SK-N-MC (cell line): ENCODE results near the gene SAMMSON.

Experiments
- EZH2 ChIP-seq: fragments of 200-600 bp; sonication (generic); IDR thresholded peaks from one replicate; pipeline ENCODE4 v1.6.1; 2017; ENCODE audit warnings: antibody characterized with exemption
- FOXP2 ChIP-seq: optimal IDR thresholded peaks from 2 replicates; pipeline ENCODE3; 2011; ENCODE audit warnings: mild to moderate bottlenecking, moderate library complexity; ENCODE audit not compliant: insufficient read depth; ENCODE audit errors: extremely low read length, control extremely low read depth
- POLR2AphosphoS5 ChIP-seq: IDR thresholded peaks from 2 replicates; pipeline ENCODE4 v1.6.1; 2012; ENCODE audit warnings: mild to moderate bottlenecking, low read depth, low read length, borderline replicate concordance

- no peak for TF ChIP-seq POLR2AphosphoS5
- TF ChIP-seq EZH2 = no peak
- TF ChIP-seq FOXP2 = no peak
Observed at GRCh38 chr3:69987833-69988232, 11.7 kb upstream of the SAMMSON start.
